NCI-H1694 (cell line): ENCODE data around the gene ASTN2.
"Not testable (repeated sequence)": the region's sequence is repeated elsewhere in the genome, so short reads cannot be mapped to it uniquely, and the experiment has no call there.

ENCODE experiments used
- DNase-seq: peaks from one replicate; lab custom pipeline; 2025; lab: John Stamatoyannopoulos, UW

ASTN2 gene

GRCh38 chr9:116861321-116861720 is 553.5 kb downstream of the ASTN2 start:
- DNase-seq = no peak

DNA sequence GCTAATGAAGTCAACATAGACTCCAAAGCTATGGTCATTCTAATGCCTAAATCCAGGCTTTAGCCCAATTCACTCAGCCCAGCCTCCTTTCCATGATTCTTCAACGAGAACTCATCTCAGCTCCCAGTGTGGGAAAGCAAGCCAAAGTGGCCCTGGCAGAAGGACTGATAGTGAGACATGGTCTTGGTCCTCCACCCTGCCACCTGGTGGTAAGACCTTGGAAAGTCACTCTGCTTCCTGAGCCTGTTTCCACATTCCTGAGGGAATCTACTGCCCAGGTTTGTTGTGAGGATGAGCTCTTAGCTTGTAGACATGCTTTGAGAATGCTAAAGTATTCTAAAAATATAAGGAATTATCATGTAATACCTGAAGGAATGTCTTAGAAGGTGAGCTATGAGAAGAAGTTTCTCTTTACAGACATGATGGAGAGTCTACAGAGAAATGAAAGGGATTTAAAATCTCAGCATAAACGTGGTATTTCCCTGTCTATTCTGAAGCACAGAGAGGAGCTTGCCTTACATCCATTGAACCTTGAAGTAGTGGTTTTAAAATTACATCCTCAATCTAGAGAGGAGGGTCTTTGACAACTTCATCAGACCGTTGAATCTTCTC is 554.2 kb downstream of the ASTN2 start:
- peak; percentile 66 for DNase-seq

DNA sequence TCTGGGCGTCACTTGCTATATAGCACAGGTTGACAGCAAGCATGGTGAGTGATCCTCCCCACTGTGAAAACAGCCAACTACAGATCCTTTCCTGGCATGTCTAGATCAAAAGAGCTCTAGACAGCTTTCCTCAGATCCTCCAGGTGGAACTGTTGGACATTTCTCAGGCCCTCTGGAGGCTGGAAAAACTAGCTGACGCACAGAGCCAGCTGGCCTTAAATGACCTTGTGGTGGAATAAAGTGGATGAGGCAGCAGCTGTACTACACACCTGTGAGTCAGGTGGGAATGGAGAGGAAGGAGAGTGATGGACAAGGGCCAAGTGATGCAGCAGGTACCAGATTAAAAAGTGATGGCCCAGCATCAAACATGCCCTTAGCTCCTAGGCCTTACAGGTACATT is 555.1 kb downstream of the ASTN2 start:
- no peak for DNase-seq

DNA sequence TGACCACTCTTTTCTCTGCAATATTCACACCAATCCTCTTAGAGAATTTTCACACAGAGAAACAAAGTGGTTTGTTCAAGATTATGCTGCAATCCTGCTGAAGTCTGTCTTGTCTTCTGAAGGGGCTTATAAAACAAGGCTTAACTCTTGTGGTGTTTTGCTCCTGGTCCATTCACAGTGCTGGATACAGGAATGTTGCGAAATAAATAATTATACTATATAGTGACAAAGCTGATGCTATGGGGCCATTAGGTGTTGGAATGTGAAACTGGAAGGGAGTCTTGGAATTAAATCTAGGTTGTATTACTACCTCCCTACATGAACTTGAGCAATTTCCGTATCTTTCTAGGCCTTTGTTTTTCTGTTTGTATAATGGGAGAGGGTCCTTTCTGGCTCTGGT is 557.5 kb downstream of the ASTN2 start:
- DNase-seq = no peak

DNA sequence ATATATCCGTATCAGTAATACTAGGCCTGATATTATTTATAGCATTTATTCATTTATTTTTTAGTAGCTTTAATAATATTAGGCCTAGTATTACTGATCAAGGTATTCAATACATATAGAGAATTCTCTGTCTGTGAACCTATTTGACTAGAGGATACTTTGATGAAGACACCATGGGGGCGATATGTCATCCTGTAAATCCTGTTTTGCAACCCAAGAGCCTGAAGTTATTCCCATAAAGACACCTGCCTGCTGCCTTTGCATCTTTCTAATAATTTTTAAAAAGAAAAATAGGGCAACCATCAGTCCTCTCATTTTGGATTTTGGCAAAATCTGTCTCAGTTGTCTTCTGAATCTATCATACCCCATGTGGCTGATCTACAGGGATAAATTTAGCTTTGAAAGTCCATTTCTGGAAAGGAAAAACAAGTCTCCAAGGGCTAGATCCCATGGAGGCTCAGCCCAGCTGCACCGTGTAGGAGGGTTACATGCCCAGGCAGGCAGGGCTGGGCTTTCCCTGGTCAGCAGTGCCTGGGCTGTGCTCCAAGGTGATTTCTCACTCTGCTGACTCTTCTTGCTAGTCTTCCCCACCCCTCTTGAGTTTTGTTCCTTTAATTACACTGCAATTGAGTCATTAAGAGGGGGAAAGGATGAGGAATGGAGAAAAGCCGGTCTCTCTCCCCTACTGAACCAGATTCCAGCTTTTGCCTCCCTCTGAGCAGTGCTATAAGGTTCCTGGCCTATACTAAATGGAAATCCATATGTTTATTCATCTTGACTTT is 558.8 kb downstream of the ASTN2 start:
- DNase-seq = no peak

- DNase-seq = no peak
Observed at GRCh38 chr9:116849721-116850120, 565.1 kb downstream of the ASTN2 start.

- DNase-seq = no peak
Observed at GRCh38 chr9:116844621-116845020, 570.2 kb downstream of the ASTN2 start.

GRCh38 chr9:116843863-116844620 is 570.8 kb downstream of the ASTN2 start:
- DNase-seq = no peak

- DNase-seq = no peak
Observed at GRCh38 chr9:116842658-116843057, 572.2 kb downstream of the ASTN2 start.

- not testable (repeated sequence) for DNase-seq
Observed at GRCh38 chr9:116838468-116838867, 576.4 kb downstream of the ASTN2 start.

GRCh38 chr9:116837018-116837989 is 577.6 kb downstream of the ASTN2 start:
- peak; percentile 15 for DNase-seq

DNA sequence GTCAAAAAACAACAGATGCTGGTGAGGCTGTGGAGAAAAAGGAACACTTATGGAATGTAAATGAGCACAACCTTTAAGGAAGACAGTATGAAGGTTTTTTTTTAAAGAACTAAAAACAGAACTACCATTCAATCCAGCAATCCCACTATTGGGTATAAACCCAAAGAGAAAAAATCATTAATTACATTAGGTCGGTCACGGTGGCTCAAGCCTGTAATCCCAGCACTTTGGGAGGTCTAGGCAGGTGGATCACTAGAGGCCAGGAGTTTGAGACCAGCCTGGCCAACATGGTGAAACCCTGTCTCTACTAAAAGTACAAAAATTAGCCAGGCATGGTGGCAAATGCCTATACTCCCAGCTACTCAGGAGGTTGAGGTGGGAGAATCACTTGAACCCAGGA is 584.5 kb downstream of the ASTN2 start:
- DNase-seq = not testable (repeated sequence)

DNA sequence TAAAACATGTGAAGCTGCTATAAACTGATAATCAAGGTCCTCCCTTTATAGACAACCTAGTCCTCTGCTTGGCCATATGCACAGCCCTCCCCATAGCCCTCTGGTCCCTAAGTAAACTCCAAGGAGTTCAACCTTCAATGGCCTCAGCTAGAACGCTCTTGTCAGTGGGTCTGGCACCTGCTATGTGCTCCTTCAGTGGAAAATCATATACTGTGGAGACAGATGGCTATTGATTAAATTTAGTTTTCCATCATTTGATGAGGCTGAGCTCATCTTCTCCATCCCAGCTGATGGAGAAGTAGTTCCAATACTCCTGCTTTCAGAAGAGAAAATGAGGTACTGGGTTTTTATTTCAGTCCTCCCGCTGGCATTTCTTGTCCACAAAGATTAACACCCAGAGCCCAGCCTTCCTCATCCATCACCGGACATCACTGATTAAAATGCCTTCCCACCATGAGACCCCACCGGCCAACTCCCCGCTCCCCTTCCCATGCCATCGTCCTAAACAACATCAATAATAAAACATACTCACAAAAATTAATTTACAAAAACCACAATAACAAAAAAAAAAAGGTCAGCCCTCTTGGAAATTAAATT is 593.1 kb downstream of the ASTN2 start:
- DNase-seq = no peak

GRCh38 chr9:116819116-116819515 is 595.7 kb downstream of the ASTN2 start:
- no peak for DNase-seq

DNA sequence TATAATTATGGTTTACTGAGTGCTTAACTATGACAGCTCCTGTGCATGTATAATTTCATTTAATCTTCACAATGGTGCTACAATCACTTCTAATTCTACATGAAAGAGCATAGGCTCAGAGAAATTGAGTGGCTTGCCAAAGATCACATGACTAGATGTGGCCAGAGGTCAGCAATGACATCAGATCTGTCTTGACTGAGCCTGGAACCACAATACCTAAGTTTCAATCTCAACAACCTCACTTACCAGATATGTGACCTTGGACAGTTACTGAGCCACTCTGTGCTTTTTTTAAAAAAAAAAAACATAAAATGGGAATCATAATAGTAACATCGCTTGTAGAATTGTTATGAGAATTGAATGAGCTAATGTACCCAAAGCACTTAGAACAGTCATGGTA is 597.1 kb downstream of the ASTN2 start:
- DNase-seq = no peak

- DNase-seq = no peak
Observed at GRCh38 chr9:116816484-116816883, 598.4 kb downstream of the ASTN2 start.

GRCh38 chr9:116815835-116816234 is 599.0 kb downstream of the ASTN2 start:
- DNase-seq = no peak

GRCh38 chr9:116813031-116813300 is 601.9 kb downstream of the ASTN2 start:
- no peak for DNase-seq

DNA sequence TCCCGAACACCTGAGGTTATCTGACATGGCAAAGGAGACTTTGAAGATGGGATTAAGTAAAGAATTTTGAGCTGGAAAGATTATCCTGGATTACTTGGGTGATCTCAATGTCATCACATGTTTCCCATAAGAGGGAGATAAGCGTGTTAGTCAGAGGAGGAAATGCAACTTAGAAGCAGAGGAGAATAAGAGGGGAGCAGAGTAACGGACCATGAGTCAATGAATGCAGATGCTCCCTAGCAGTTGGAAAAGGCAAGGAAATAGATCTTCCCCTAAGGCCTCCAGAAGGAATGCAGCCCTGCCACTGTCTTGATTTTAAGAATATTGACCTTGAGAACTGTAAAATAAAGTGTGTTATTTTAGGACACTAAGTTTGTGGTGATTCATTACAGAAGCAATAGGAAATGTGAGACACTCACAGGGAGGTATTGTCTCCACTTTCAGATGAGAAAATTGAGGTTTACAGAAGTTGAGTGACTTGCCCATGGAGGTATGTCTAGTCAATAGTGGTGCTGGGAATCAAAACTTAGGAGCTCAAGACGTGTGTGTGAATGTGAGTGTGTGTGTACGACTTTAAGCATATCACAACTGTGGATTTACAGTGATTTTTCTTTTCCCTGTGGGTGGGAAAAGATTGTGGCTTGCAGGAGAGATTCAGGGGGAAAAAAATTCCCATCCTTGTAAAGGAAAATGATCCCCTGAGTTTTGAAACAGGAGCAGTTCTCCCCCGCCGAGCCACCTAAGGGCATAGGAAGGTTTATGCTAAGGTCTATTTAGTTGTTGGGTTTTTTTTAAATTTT is 602.4 kb downstream of the ASTN2 start:
- no peak for DNase-seq

- no peak for DNase-seq
Observed at GRCh38 chr9:116809656-116810055, 605.2 kb downstream of the ASTN2 start.

GRCh38 chr9:116806075-116806474 is 608.8 kb downstream of the ASTN2 start:
- no peak for DNase-seq
